Metanephros (tissue), 1 donor: ENCODE data around the gene ADAD2. TPM values are rescaled to one million over a fixed set of nuclear protein-coding genes. Genes with fewer than 3 reads are reported as not detected.

Experiments used
- total RNA-seq: library from RNA; depleted of rRNA; stranded (reverse); fragments of >200 nt; gene quantifications from one replicate; pipeline ENCODE4 v1.2.3, GENCODE V29; 2014

The ADAD2 gene
- total RNA-seq: 0.18 TPM

GRCh38 chr16:84190731-84191388 is at the start of gene ADAD2:
ADAD2 (plus strand) TSS chr16:84191157; CDS start chr16:84191231, 74 bp downstream.

GRCh38 chr16:84144859-84145639 is 45.9 kb upstream of the ADAD2 start, which contains the start of the genes DNAAF1 and HSDL1:
DNAAF1 (plus strand) TSS chr16:84145308; CDS start chr16:84145441, 133 bp downstream.
HSDL1 (minus strand) TSS chr16:84145177; CDS start chr16:84131321, 13,856 bp downstream.

DNA sequence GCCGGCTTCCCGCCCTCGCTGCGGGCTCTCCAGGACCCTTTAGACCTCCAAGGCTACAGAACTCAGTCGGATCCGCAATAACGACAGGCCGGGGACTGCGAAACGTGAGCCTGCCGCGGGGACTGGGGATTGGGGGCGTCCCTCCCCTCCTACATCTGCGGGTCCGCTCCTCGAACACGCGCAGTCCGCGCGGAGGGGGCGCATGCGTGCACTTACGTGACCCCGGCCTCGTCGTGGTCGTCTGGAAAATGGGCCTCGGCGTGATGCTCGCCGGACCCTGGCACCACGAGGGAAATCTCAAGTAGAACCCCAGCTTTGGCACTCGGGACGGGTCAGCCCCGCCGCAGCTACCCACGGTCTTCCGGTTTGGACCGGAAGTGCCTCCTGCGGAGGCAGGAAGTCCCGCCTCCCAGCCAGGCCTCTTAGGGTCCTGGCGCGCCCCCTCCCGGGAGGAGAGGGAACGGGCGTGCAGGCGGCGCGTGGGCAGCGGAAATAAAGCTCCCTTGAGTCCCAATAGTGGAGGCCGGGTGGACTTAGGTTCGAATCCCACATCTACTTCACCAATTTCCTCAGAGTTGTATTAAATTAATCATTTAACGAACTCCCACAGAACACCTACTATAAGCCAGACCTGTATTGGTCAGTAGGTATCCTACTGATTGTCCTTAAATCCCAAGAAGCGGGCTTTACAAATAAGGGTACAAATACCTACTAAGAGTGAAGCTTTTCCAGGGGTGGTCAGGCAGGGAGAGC is 4.1 kb upstream of the ADAD2 start, which contains the start of gene TAF1C:
TSS of gene TAF1C (minus strand) at position 373 of the 753 bp plus-strand sequence. CDS start 2,069 bp downstream, outside the sequence.

GRCh38 chr16:84239909-84240308 is 49.0 kb downstream of the ADAD2 start, which contains the start of gene KCNG4:
KCNG4 (minus strand) TSS chr16:84240012; CDS start chr16:84237485, 2,527 bp downstream.

Other genes with a start within 250 kb of the ADAD2 start
- 0.82 TPM for gene OSGIN1, start 237.9 kb upstream of the ADAD2 start, total RNA-seq
- 0.82 TPM for gene NECAB2, start 222.9 kb upstream of the ADAD2 start, total RNA-seq
- gene SLC38A8, start 148.4 kb upstream of the ADAD2 start, total RNA-seq: not detected
- 102 TPM for gene MBTPS1, start 74.2 kb upstream of the ADAD2 start, total RNA-seq
- gene HSDL1, start 46.0 kb upstream of the ADAD2 start, total RNA-seq: 37.5 TPM
- 2.2 TPM for gene DNAAF1, start 45.8 kb upstream of the ADAD2 start, total RNA-seq
- gene TAF1C, start 4.1 kb upstream of the ADAD2 start, total RNA-seq: 59.0 TPM
- gene KCNG4, start 48.9 kb downstream of the ADAD2 start, total RNA-seq: not detected
- gene WFDC1, start 103.7 kb downstream of the ADAD2 start, total RNA-seq: 4.5 TPM
- gene ATP2C2, start 177.4 kb downstream of the ADAD2 start, total RNA-seq: 2.2 TPM